A673 (cell line): ENCODE measurements around the gene WNT2. TPM values are rescaled to one million over a fixed set of nuclear protein-coding genes. Genes with fewer than 3 reads are reported as not detected.

Source experiments
- BruUV-seq: library from RNA; stranded (reverse); fragments of 400-500 nt; replicated peaks from 2 replicates; lab custom pipeline; 2021; lab: Mats Ljungman, UMichigan
- CTCF ChIA-PET: fragments of 300-600 bp; sonication (Branson Sonifier 250); formaldehyde crosslinking; loops from one replicate; lab custom pipeline; 2022; ENCODE audit warnings: antibody characterized with exemption; lab: Charles Lee
- POLR2A ChIA-PET: fragments of 300-600 bp; sonication (Branson Sonifier 250); formaldehyde crosslinking; loops from one replicate; lab custom pipeline; 2022; ENCODE audit warnings: antibody characterized with exemption; ENCODE audit not compliant: low non-redundant PET; lab: Charles Lee
- DNase-seq: peaks from one replicate; pipeline ENCODE4 v3.0.0-alpha.2; 2015; ENCODE audit warnings: low spot score
- H3K27ac ChIP-seq: fragments of 200-600 bp; sonication (generic); 2 replicates; pipeline ENCODE4 v1.5.1; 2016; ENCODE audit warnings: mixed run types, low read depth, mild to moderate bottlenecking, mixed read lengths, antibody characterized with exemption, low read length; ENCODE audit not compliant: poor library complexity, severe bottlenecking
- H3K27me3 ChIP-seq: fragments of 200-600 bp; sonication (generic); replicated peaks from 2 replicates; pipeline ENCODE4 v1.6.1; 2017; ENCODE audit warnings: mixed run types, low read depth, mild to moderate bottlenecking, mixed read lengths, antibody characterized with exemption, low read length; ENCODE audit not compliant: insufficient read depth, poor library complexity
- H3K36me3 ChIP-seq: fragments of 200-600 bp; sonication (generic); 2 replicates; pipeline ENCODE4 v1.6.1; 2016; ENCODE audit warnings: mixed run types, mild to moderate bottlenecking, mixed read lengths, antibody characterized with exemption, low read length; ENCODE audit not compliant: insufficient read depth, poor library complexity, severe bottlenecking
- H3K4me1 ChIP-seq: fragments of 200-600 bp; sonication (generic); 2 replicates; pipeline ENCODE4 v1.6.1; 2017; ENCODE audit warnings: mixed run types, mild to moderate bottlenecking, mixed read lengths, antibody characterized with exemption, low read length; ENCODE audit not compliant: insufficient read depth, poor library complexity, severe bottlenecking
- H3K4me3 ChIP-seq: fragments of 200-600 bp; sonication (generic); 2 replicates; pipeline ENCODE4 v1.5.1; 2016; ENCODE audit warnings: low read depth, mixed run types, mild to moderate bottlenecking, mixed read lengths, low read length; ENCODE audit not compliant: poor library complexity, severe bottlenecking
- H3K9me3 ChIP-seq: fragments of 200-600 bp; sonication (generic); 2 replicates; pipeline ENCODE4 v1.6.1; 2016; ENCODE audit warnings: mixed run types, low read depth, mild to moderate bottlenecking, mixed read lengths, antibody characterized with exemption, low read length; ENCODE audit not compliant: poor library complexity, severe bottlenecking
- EZH2 ChIP-seq: fragments of 200-600 bp; sonication (generic); IDR thresholded peaks from 2 replicates; pipeline ENCODE4 v1.6.1; 2017; ENCODE audit warnings: borderline replicate concordance, low read depth, mild to moderate bottlenecking, mixed read lengths, antibody characterized with exemption, low read length; ENCODE audit not compliant: poor library complexity, severe bottlenecking
- intact Hi-C: fragments of 100-400 bp; cut with micrococcal nuclease; formaldehyde crosslinking; loops from one replicate; pipeline ENCODE4 v1.10.0; 2022; ENCODE audit not compliant: unreplicated experiment
- total RNA-seq: library from RNA; stranded (reverse); gene quantifications from 2 replicates; pipeline ENCODE4 v1.2.3, GENCODE V29; 2021
- TF ChIP-seq, protein P1 (sequence below): fragments of 300-800, 200-600 bp; sonication (generic); conservative IDR thresholded peaks from 2 replicates; pipeline ENCODE4 v1.5.1; 2017; ENCODE audit warnings: low read depth, mild to moderate bottlenecking, antibody characterized with exemption, low read length, moderate library complexity, mixed read lengths

WNT2 gene
- total RNA-seq, 1 experiment from 2014 or later: not detected

GRCh38 chr7:117225536-117225935, 97.3 kb downstream of the WNT2 start:
- Histone ChIP-seq H3K27me3 (no peaks in the 10 kb centered on the region), H3K9me3 (no peaks in the 10 kb centered on the region), H3K4me1 (no peaks in the 10 kb centered on the region), H3K36me3 (no peaks in the 10 kb centered on the region), H3K4me3 (no peak overlapping the region), H3K27ac (no peak overlapping the region)
- BruUV-seq: no TSS peak
- TF ChIP-seq, protein P1, sequence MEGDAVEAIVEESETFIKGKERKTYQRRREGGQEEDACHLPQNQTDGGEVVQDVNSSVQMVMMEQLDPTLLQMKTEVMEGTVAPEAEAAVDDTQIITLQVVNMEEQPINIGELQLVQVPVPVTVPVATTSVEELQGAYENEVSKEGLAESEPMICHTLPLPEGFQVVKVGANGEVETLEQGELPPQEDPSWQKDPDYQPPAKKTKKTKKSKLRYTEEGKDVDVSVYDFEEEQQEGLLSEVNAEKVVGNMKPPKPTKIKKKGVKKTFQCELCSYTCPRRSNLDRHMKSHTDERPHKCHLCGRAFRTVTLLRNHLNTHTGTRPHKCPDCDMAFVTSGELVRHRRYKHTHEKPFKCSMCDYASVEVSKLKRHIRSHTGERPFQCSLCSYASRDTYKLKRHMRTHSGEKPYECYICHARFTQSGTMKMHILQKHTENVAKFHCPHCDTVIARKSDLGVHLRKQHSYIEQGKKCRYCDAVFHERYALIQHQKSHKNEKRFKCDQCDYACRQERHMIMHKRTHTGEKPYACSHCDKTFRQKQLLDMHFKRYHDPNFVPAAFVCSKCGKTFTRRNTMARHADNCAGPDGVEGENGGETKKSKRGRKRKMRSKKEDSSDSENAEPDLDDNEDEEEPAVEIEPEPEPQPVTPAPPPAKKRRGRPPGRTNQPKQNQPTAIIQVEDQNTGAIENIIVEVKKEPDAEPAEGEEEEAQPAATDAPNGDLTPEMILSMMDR: no peak
- no peak for TF ChIP-seq EZH2
- ChIA-PET POLR2A (no interaction called here), CTCF (no interaction called here)
- DNase-seq: no peak
- intact Hi-C loops: no loop called here

Other genes with a start within 250 kb of the WNT2 start
- gene ASZ1, start 104.4 kb upstream of the WNT2 start, total RNA-seq: not detected in 2 replicates
- gene CFTR, start 157.0 kb upstream of the WNT2 start, total RNA-seq: 0.19 and 0.37 TPM in 2 replicates